Measurements from ENCODE around the gene PJVK.

DNA sequence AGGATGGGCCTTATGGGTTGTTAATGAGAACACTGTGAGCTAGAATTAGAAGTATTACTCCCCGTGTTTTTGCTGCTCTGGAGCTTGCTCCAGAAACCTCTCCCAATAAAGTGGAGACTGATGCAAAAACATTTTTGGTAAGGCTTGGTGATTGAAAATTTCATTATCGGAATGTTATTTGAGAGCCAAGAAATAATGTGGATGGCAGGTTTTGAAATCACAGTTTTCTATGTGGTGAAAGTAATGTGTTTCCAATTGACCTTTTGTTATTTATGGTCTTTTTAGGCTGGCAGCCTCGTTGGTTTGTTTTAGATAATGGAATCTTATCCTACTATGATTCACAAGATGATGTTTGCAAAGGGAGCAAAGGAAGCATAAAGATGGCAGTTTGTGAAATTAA is 34.2 kb downstream of the PJVK start:
- TF ChIP-seq, protein P1, sequence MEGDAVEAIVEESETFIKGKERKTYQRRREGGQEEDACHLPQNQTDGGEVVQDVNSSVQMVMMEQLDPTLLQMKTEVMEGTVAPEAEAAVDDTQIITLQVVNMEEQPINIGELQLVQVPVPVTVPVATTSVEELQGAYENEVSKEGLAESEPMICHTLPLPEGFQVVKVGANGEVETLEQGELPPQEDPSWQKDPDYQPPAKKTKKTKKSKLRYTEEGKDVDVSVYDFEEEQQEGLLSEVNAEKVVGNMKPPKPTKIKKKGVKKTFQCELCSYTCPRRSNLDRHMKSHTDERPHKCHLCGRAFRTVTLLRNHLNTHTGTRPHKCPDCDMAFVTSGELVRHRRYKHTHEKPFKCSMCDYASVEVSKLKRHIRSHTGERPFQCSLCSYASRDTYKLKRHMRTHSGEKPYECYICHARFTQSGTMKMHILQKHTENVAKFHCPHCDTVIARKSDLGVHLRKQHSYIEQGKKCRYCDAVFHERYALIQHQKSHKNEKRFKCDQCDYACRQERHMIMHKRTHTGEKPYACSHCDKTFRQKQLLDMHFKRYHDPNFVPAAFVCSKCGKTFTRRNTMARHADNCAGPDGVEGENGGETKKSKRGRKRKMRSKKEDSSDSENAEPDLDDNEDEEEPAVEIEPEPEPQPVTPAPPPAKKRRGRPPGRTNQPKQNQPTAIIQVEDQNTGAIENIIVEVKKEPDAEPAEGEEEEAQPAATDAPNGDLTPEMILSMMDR (IDR thresholded peaks at IDR 0.05 in 2 of 3, conservative IDR thresholded peaks at IDR 0.05 in 1 of 3; ENCODE audit: control insufficient read depth in 2 of 3, extremely low read depth in 1 of 3, insufficient read depth in 1 of 3, low read depth in 3 of 3, low read length in 3 of 3): no peak
- TF ChIP-seq HDAC6 (IDR thresholded peaks at IDR 0.05; ENCODE audit: unreplicated experiment) (no peak), ZNF274 (IDR thresholded peaks at IDR 0.05; ENCODE audit: insufficient read depth, insufficient read length) (no peak), TAF1 (IDR thresholded peaks at IDR 0.05; ENCODE audit: borderline replicate concordance, low read depth, low read length) (no peak), EP300 (IDR thresholded peaks at IDR 0.05; ENCODE audit: borderline replicate concordance in 1 of 2, control insufficient read depth in 1 of 2, low read depth in 2 of 2, low read length in 2 of 2) (no peak), MEF2B (IDR thresholded peaks at IDR 0.05; ENCODE audit: partially characterized antibody, poor library complexity, severe bottlenecking) (no peak), GABPA (IDR thresholded peaks at IDR 0.05; ENCODE audit: low read depth) (no peak), ZNF207 (IDR thresholded peaks at IDR 0.05; ENCODE audit: borderline replicate concordance) (no peak), DPF2 (IDR thresholded peaks at IDR 0.05) (no peak)
- TF ChIP-seq, protein P2, sequence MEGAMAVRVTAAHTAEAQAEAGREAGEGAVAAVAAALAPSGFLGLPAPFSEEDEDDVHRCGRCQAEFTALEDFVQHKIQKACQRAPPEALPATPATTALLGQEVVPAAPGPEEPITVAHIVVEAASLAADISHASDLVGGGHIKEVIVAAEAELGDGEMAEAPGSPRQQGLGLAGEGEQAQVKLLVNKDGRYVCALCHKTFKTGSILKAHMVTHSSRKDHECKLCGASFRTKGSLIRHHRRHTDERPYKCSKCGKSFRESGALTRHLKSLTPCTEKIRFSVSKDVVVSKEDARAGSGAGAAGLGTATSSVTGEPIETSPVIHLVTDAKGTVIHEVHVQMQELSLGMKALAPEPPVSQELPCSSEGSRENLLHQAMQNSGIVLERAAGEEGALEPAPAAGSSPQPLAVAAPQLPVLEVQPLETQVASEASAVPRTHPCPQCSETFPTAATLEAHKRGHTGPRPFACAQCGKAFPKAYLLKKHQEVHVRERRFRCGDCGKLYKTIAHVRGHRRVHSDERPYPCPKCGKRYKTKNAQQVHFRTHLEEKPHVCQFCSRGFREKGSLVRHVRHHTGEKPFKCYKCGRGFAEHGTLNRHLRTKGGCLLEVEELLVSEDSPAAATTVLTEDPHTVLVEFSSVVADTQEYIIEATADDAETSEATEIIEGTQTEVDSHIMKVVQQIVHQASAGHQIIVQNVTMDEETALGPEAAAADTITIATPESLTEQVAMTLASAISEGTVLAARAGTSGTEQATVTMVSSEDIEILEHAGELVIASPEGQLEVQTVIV (IDR thresholded peaks at IDR 0.05; ENCODE audit: borderline replicate concordance, partially characterized antibody): no peak
- TF ChIP-seq, protein P3, sequence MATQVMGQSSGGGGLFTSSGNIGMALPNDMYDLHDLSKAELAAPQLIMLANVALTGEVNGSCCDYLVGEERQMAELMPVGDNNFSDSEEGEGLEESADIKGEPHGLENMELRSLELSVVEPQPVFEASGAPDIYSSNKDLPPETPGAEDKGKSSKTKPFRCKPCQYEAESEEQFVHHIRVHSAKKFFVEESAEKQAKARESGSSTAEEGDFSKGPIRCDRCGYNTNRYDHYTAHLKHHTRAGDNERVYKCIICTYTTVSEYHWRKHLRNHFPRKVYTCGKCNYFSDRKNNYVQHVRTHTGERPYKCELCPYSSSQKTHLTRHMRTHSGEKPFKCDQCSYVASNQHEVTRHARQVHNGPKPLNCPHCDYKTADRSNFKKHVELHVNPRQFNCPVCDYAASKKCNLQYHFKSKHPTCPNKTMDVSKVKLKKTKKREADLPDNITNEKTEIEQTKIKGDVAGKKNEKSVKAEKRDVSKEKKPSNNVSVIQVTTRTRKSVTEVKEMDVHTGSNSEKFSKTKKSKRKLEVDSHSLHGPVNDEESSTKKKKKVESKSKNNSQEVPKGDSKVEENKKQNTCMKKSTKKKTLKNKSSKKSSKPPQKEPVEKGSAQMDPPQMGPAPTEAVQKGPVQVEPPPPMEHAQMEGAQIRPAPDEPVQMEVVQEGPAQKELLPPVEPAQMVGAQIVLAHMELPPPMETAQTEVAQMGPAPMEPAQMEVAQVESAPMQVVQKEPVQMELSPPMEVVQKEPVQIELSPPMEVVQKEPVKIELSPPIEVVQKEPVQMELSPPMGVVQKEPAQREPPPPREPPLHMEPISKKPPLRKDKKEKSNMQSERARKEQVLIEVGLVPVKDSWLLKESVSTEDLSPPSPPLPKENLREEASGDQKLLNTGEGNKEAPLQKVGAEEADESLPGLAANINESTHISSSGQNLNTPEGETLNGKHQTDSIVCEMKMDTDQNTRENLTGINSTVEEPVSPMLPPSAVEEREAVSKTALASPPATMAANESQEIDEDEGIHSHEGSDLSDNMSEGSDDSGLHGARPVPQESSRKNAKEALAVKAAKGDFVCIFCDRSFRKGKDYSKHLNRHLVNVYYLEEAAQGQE (IDR thresholded peaks at IDR 0.05; ENCODE audit: low read depth, low read length): no peak
